K562 (cell line): ENCODE measurements around the gene GGT1. TPM values are rescaled to one million over a fixed set of nuclear protein-coding genes. Genes with fewer than 3 reads are reported as not detected.

Experiments
- ATAC-seq: fragments of 200-7000 bp; cut with Tn5 transposase; 3 replicates; pipeline ENCODE4 v1.9.1; 2020; ENCODE audit warnings: moderate library complexity
- BruUV-seq: library from RNA; stranded (reverse); fragments of 400-500 nt; replicated peaks from 2 replicates; lab custom pipeline; 2021; lab: Mats Ljungman, UMichigan
- CTCF ChIA-PET: fragments of 300-600 bp; formaldehyde crosslinking; extraction: SDS; loops from one replicate; lab custom pipeline; 2021; ENCODE audit warnings: low intra/inter-chr PET ratio; lab: Yijun Ruan, JAX
- POLR2A ChIA-PET: fragments of 300-600, 350-650 bp; sonication (Branson Sonifier 250); formaldehyde crosslinking; extraction: SDS; loops from one replicate; lab custom pipeline; 2021; ENCODE audit warnings: antibody characterized with exemption, inconsistent platforms; lab: Yijun Ruan, JAX
- DNase-seq, 4 experiments: peaks; one replicate each; pipeline versions ENCODE4 v3.0.0 to v3.0.0-alpha.2; 2011 to 2018; ENCODE audit warnings: low spot score in 3 of 4, mixed read lengths in 3 of 4; ENCODE audit errors: extremely low read depth in 1 of 4
- FAIRE-seq: peaks from 2 replicates; lab custom pipeline; 2011; peaks lifted over from hg19 to GRCh38; lab: Jason Lieb, UNC
- H2AFZ ChIP-seq: 2 replicates; pipeline ENCODE4 v1.6.0; 2011; ENCODE audit warnings: low read depth, low read length, control low read depth, inconsistent platforms
- H3K27ac ChIP-seq: fragments of 200-600 bp; 3 replicates; pipeline ENCODE4 v1.8.0; 2011; ENCODE audit warnings: low read depth, mild to moderate bottlenecking, control low read depth, inconsistent platforms, low read length, moderate library complexity, mixed read lengths; ENCODE audit errors: extremely low read depth
- H3K27me3 ChIP-seq, 2 experiments: fragments of 300-600 bp in 1 of 2; 2 replicates in 1 of 2; 3 replicates in 1 of 2; pipeline versions ENCODE4 v1.6.0 to v1.8.0; 2011; ENCODE audit warnings: inconsistent platforms in 2 of 2, low read length in 2 of 2, mild to moderate bottlenecking in 1 of 2, mixed read lengths in 1 of 2, moderate library complexity in 1 of 2; ENCODE audit not compliant: control insufficient read depth in 2 of 2, insufficient read depth in 2 of 2
- H3K36me3 ChIP-seq: fragments of 300-600 bp; 3 replicates; pipeline ENCODE4 v1.8.0; 2011; ENCODE audit warnings: mild to moderate bottlenecking, low read length, inconsistent platforms; ENCODE audit not compliant: control insufficient read depth, insufficient read depth
- H3K4me1 ChIP-seq, 2 experiments: fragments of 200-600 bp in 1 of 2; replicated peaks in 1 of 2; 2 replicates in 1 of 2; 3 replicates in 1 of 2; pipeline versions ENCODE4 v1.5.1 to v1.8.0; 2011; ENCODE audit warnings: inconsistent platforms in 2 of 2, low read length in 2 of 2, mild to moderate bottlenecking in 1 of 2, mixed read lengths in 1 of 2, moderate library complexity in 1 of 2; ENCODE audit not compliant: control insufficient read depth in 2 of 2, insufficient read depth in 2 of 2
- H3K4me2 ChIP-seq: 2 replicates; pipeline ENCODE4 v1.6.1; 2011; ENCODE audit warnings: low read length, control low read depth, inconsistent platforms, mixed read lengths; ENCODE audit not compliant: insufficient read depth
- H3K4me3 ChIP-seq: fragments of 200-600 bp; sonication (generic), shearing (Covaris generic); 2 replicates; pipeline ENCODE4 v1.5.1; 2016; ENCODE audit warnings: control low read depth, inconsistent platforms
- H3K79me2 ChIP-seq: fragments of 200-600 bp; 3 replicates; pipeline ENCODE4 v1.8.0; 2011; ENCODE audit warnings: low read length, inconsistent platforms; ENCODE audit not compliant: control insufficient read depth, insufficient read depth
- H3K9ac ChIP-seq, 2 experiments: 2 replicates each; pipeline versions ENCODE4 v1.6.0 to v1.6.1; 2011; ENCODE audit warnings: low read depth in 2 of 2, low read length in 2 of 2, control low read depth in 1 of 2, inconsistent platforms in 1 of 2, mild to moderate bottlenecking in 1 of 2, mixed read lengths in 1 of 2; ENCODE audit not compliant: insufficient read depth in 1 of 2
- H3K9me1 ChIP-seq: one replicate; pipeline ENCODE4 v1.6.0; 2011; ENCODE audit warnings: inconsistent platforms, mild to moderate bottlenecking, low read length, moderate library complexity; ENCODE audit not compliant: control insufficient read depth, insufficient read depth
- H3K9me3 ChIP-seq: replicated peaks from 2 replicates; pipeline ENCODE4 v1.5.1; 2011; ENCODE audit warnings: low read depth, low read length, inconsistent platforms; ENCODE audit not compliant: control insufficient read depth, insufficient read depth
- H4K20me1 ChIP-seq: replicated peaks from 2 replicates; pipeline ENCODE4 v1.6.1; 2011; ENCODE audit warnings: low read length, inconsistent platforms, mixed read lengths; ENCODE audit not compliant: control insufficient read depth, insufficient read depth
- CCNT2 ChIP-seq: IDR thresholded peaks from 2 replicates; pipeline ENCODE4 v1.6.1; 2011; ENCODE audit warnings: borderline replicate concordance, low read depth, mild to moderate bottlenecking, moderate library complexity, mixed read lengths, low read length; ENCODE audit not compliant: insufficient read length; ENCODE audit errors: extremely low read depth
- CHD1 ChIP-seq: fragments of 200-600 bp; sonication (generic); IDR thresholded peaks from one replicate; pipeline ENCODE4 v1.6.1; 2012; ENCODE audit warnings: mild to moderate bottlenecking, moderate library complexity, low read length, inconsistent platforms
- CREB1 ChIP-seq, 2 experiments: sonication (generic) in 1 of 2; formaldehyde crosslinking in 1 of 2; IDR thresholded peaks; 2 replicates each; pipeline versions ENCODE4 v1.6.1 to v1.8.0; 2012 to 2022; ENCODE audit warnings: inconsistent platforms in 1 of 2, mild to moderate bottlenecking in 1 of 2, missing genetic modification reagents in 1 of 2, moderate library complexity in 1 of 2
- FIP1L1 ChIP-seq: fragments of 200-400 bp; formaldehyde crosslinking; IDR thresholded peaks from 2 replicates; pipeline ENCODE4 v1.6.1; 2018; ENCODE audit warnings: mild to moderate bottlenecking, low read depth, low read length; ENCODE audit not compliant: poor library complexity, severe bottlenecking
- GABPA ChIP-seq: fragments of 200-800 bp; sonication (Bioruptor generic); conservative IDR thresholded peaks from 2 replicates; pipeline ENCODE4 v1.6.1; 2016; ENCODE audit warnings: low read depth, missing genetic modification characterization, missing compliant biosample characterization
- HMGN3 ChIP-seq: IDR thresholded peaks from 2 replicates; pipeline ENCODE4 v1.6.1; 2011; ENCODE audit warnings: borderline replicate concordance, low read depth, mild to moderate bottlenecking, mixed read lengths, low read length; ENCODE audit not compliant: insufficient read length; ENCODE audit errors: extremely low read depth
- MYC ChIP-seq, 2 experiments: fragments of 250-450 bp in 1 of 2; sonication (Bioruptor Pico) in 1 of 2; IDR thresholded peaks; 2 replicates each; pipeline versions ENCODE4 v1.5.1 to v1.6.1; 2012 to 2021; ENCODE audit warnings: low read depth in 2 of 2, borderline replicate concordance in 1 of 2, improper control_type of control experiment in 1 of 2, low read length in 1 of 2, mild to moderate bottlenecking in 1 of 2, moderate library complexity in 1 of 2
- NFRKB ChIP-seq: fragments of 450-650 bp; IDR thresholded peaks from 2 replicates; pipeline ENCODE4 v1.6.1; 2016; ENCODE audit warnings: low read depth
- PHF8 ChIP-seq: fragments of 200-600 bp; sonication (generic); IDR thresholded peaks from 2 replicates; pipeline ENCODE4 v1.6.1; 2012; ENCODE audit warnings: mixed run types, mild to moderate bottlenecking, inconsistent platforms, low read length, moderate library complexity, borderline replicate concordance
- POLR2G ChIP-seq: fragments of 200-400 bp; formaldehyde crosslinking; IDR thresholded peaks from 2 replicates; pipeline ENCODE4 v1.6.1; 2017; ENCODE audit warnings: low read depth, mild to moderate bottlenecking, antibody characterized with exemption, low read length, moderate library complexity
- SAP30 ChIP-seq: fragments of 200-600 bp; sonication (generic); IDR thresholded peaks from 2 replicates; pipeline ENCODE4 v1.6.1; 2012; ENCODE audit warnings: borderline replicate concordance, low read depth, mild to moderate bottlenecking, moderate library complexity, low read length, control low read depth, inconsistent platforms; ENCODE audit not compliant: insufficient read depth, poor library complexity, severe bottlenecking
- SP1 ChIP-seq: sonication (generic); formaldehyde crosslinking; IDR thresholded peaks from 2 replicates; pipeline ENCODE4 v1.8.1; 2022; ENCODE audit warnings: mild to moderate bottlenecking, missing genetic modification reagents
- ZBTB7A ChIP-seq: IDR thresholded peaks from 2 replicates; pipeline ENCODE4 v1.6.1; 2011; ENCODE audit warnings: low read depth, mild to moderate bottlenecking, low read length, moderate library complexity, borderline replicate concordance; ENCODE audit not compliant: control insufficient read depth
- ZFX ChIP-seq: sonication (generic); formaldehyde crosslinking; IDR thresholded peaks from 2 replicates; pipeline ENCODE4 v1.8.0; 2022; ENCODE audit warnings: mild to moderate bottlenecking, missing genetic modification reagents, moderate library complexity
- ZNF57 ChIP-seq: fragments of 450-650 bp; formaldehyde crosslinking; IDR thresholded peaks from 2 replicates; pipeline ENCODE4 v1.4.0; 2020; ENCODE audit warnings: mild to moderate bottlenecking, moderate library complexity
- ZNF589 ChIP-seq: fragments of 200-800 bp; sonication (Bioruptor generic); IDR thresholded peaks from 2 replicates; pipeline ENCODE4 v1.6.1; 2016; ENCODE audit warnings: low read depth, missing genetic modification characterization, missing compliant biosample characterization
- WGBS: fragments of 100-300 bp; shearing (Covaris generic); methylation state at CpG from one replicate; pipeline ENCODE4 v1.1.6; 2016; ENCODE audit warnings: low coverage, mixed read lengths; ENCODE audit not compliant: insufficient coverage; ENCODE audit errors: missing lambda C conversion rate; 5-methylcytosine and 5-hydroxymethylcytosine counted together
- in situ Hi-C: fragments of 300-500 bp; cut with MboI; formaldehyde crosslinking; loops from 4 replicates; pipeline ENCODE4 v1.15.0; 2018; ENCODE audit warnings: inconsistent platforms, mixed read lengths
- intact Hi-C: fragments of 100-400 bp; cut with micrococcal nuclease; formaldehyde crosslinking; loops from 2 replicates; pipeline ENCODE4 v1.14.2; 2022
- polyA plus RNA-seq, 8 experiments: library from polyadenylated mRNA; depleted of rRNA in 4 of 8; stranded (reverse) in 5 of 8; unstranded in 3 of 8; fragments of >200 nt; fragmentation: Nextera tagmentation in 2 of 8; fragmentation: Illumina TruSeq in 1 of 8; extraction: Ambion mirVana in 2 of 8; extraction: Trizol in 1 of 8; gene quantifications; 2 replicates each; pipeline versions ENCODE4 v1.2.1 to v1.2.3, GENCODE V29; 2011 to 2014; ENCODE audit warnings: inconsistent platforms in 1 of 8, missing spikeins in 1 of 8
- total RNA-seq, 7 experiments: library from RNA; depleted of rRNA in 6 of 7; stranded (reverse); fragments of >200 nt in 6 of 7; fragmentation: Illumina TruSeq in 2 of 7; extraction: Trizol in 2 of 7; gene quantifications; 2 replicates each; pipeline versions ENCODE4 v1.2.1 to v1.2.3, GENCODE V29; 2011 to 2021; ENCODE audit warnings: low replicate concordance in 1 of 7
- TF ChIP-seq, protein P1 (sequence below), 2 experiments: fragments of 450-650 bp; conservative IDR thresholded peaks; 2 replicates each; pipeline ENCODE4 v1.6.1; 2017; ENCODE audit warnings: mild to moderate bottlenecking in 2 of 2, moderate library complexity in 2 of 2

GGT1 gene
- total and polyA plus RNA-seq, 9 of the 15 experiments (the other 6 are each of a cell fraction or from before 2014, with no cell fraction given) = 0.46 to 11.8 (median 6.9) TPM

DNA sequence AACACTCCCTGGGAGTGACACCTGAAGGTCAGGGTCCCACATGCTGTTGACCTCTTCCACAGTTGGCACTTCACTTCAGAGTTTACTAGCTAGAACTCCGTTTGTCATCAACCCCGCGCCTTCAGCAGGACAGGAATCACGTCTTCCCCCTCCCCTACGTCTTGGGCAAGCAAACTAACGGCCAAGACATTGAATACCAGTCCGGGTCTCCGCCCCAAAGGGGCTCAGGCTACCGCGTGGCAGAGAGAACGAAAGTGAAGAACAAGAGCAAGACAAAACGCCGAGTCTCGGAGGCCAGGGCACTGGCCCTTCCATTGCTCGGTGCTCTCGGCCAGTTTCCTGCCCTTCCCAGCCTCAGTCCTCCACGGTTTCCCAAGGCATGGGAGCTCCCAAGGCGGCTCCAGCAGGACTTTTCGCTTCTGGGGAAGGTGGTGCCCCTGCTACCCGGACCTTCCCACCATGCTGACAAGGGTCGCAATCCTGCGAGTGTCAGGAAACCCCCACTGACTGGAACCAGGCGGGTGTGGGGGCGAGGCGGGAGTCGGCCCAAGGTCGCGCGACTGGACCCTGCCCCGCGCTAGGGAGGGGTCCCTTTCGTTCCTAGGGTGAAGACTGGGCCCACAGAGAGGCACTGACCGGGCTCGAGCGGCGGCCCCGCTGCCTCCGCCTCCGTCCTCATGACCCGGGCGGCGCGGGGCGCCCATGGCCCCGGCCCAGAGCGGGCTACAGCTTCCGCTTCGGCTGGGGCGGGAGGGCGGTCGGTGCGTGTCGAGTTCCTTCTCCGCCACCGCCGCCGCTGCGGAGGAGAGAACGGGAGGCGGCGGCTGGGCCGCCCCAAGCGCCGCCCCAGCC is 48.5 kb upstream of the GGT1 start, which contains the start of gene GUCD1:
Gene GUCD1, minus strand, starts transcription at position 826 of the 852 bp plus-strand sequence. Its CDS starts 147 bp downstream, at position 679.
- POLR2A ChIA-PET = interaction anchor here (0.6 to 2.4 kb wide), 17 partner anchors 9 to 616 kb away, joined by 3 to 13 read pairs (median 3); no protein-coding TSS in a partner anchor
- Histone ChIP-seq H3K27ac (peak within 1 kb of the TSS; percentile 93), H3K4me2 (peak within 1 kb of the TSS; percentile 99), H2AFZ (peak within 1 kb of the TSS; percentile 90), H3K4me3 (peak within 1 kb of the TSS; percentile 59), H3K4me1 (peaks cover 22% of the 10 kb centered on the region in 2 experiments; a peak in 4 of 5 replicates), H3K9me3 (no peaks in the 10 kb centered on the region), H4K20me1 (peaks cover 21% of the 10 kb centered on the region; the same call in 1 of the 2 replicates), H3K36me3 (peaks cover 47% of the 10 kb centered on the region), H3K9me1 (no peaks in the 10 kb centered on the region), H3K79me2 (peaks cover 87% of the 10 kb centered on the region), H3K9ac (peak within 1 kb of the TSS; percentile 93 to 99), H3K27me3 (no peaks in the 10 kb centered on the region)
- no TSS peak for BruUV-seq
- FAIRE-seq (no peak), DNase-seq (peak in 1 of 4 experiments; percentile 24), ATAC-seq (peak; percentile 1; the same call in 2 of the 3 replicates)
- CTCF ChIA-PET = no interaction called here
- intact Hi-C loops = no loop called here
- in situ Hi-C loops = no loop called here
- under 1% methylated on average over 30 of the region's 64 CpGs for WGBS
- TF ChIP-seq PHF8 = peak; percentile 49; the same call in 1 of the 2 replicates
- TF ChIP-seq MYC (IDR thresholded peaks at IDR 0.05; ENCODE audit: low read depth, low read length) = peak; percentile 32
- peak; percentile 58; the same call in 1 of the 2 replicates for TF ChIP-seq MYC (CRISPR knock-in tag; IDR thresholded peaks at IDR 0.05; ENCODE audit: borderline replicate concordance, low read depth)
- peak; percentile 25 for TF ChIP-seq HMGN3
- no peak for TF ChIP-seq ZNF57 (CRISPR knock-in tag)
- no peak for TF ChIP-seq CREB1 (IDR thresholded peaks at IDR 0.05)
- no peak; the same call in 1 of the 2 replicates for TF ChIP-seq CREB1 (CRISPR knock-in tag; IDR thresholded peaks at IDR 0.05)
- peak; percentile 67 for TF ChIP-seq SAP30
- 0 out of 2 replicates have a peak, but pooled peaks have one; percentile 0 for TF ChIP-seq ZFX (CRISPR knock-in tag)
- peak; percentile 15; the same call in 1 of the 2 replicates for TF ChIP-seq ZBTB7A
- peak; percentile 39 for TF ChIP-seq CCNT2
- TF ChIP-seq GABPA (tag) = no peak
- TF ChIP-seq FIP1L1 = peak; percentile 61
- TF ChIP-seq, protein P1, sequence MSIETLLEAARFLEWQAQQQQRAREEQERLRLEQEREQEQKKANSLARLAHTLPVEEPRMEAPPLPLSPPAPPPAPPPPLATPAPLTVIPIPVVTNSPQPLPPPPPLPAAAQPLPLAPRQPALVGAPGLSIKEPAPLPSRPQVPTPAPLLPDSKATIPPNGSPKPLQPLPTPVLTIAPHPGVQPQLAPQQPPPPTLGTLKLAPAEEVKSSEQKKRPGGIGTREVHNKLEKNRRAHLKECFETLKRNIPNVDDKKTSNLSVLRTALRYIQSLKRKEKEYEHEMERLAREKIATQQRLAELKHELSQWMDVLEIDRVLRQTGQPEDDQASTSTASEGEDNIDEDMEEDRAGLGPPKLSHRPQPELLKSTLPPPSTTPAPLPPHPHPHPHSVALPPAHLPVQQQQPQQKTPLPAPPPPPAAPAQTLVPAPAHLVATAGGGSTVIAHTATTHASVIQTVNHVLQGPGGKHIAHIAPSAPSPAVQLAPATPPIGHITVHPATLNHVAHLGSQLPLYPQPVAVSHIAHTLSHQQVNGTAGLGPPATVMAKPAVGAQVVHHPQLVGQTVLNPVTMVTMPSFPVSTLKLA (conservative IDR thresholded peaks at IDR 0.05) = peak; percentile 29 to 37; a peak in 1 of 4 replicates
- TF ChIP-seq CHD1 = peak; percentile 82
- TF ChIP-seq POLR2G = peak; percentile 78
- TF ChIP-seq ZNF589 (CRISPR knock-in tag) = 0 out of 2 replicates have a peak, but pooled peaks have one; percentile 17
- no peak for TF ChIP-seq NFRKB
- TF ChIP-seq SP1 (CRISPR knock-in tag) = 0 out of 2 replicates have a peak, but pooled peaks have one; percentile 20
